ENCODE measurements around the gene GNRHR.

GRCh38 chr4:67691328-67691727 lies 62.9 kb downstream of the GNRHR start:
- TF ChIP-seq CTCF (optimal IDR thresholded peaks at IDR 0.05 in 1 of 3, IDR thresholded peaks at IDR 0.05 in 1 of 3, conservative IDR thresholded peaks at IDR 0.05 in 1 of 3; ENCODE audit: extremely low read depth in 1 of 3, insufficient read depth in 2 of 3, low read length in 3 of 3), result no peak
- no peak for TF ChIP-seq EZH2 (IDR thresholded peaks at IDR 0.05; ENCODE audit: low read length)
